ENCODE measurements around the gene BMERB1.

DNA sequence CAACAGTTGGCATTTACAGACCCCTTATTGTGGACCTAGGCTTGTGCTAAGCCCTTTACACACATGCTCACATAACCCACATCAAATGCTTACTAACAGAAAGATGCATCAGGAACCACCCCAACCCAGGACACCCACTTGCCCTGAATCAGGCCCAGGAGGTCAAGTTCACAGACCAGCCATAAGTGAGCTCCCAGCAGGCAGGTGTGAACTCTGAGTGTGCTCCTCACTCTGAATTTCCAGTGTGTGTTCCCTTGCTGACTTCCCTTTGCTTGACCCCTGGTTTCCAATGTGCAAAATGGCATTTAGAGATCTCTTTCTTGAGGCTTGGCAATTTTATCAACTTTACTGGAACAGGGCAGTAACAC is 87.0 kb downstream of the BMERB1 start:
- TF ChIP-seq, protein P1, sequence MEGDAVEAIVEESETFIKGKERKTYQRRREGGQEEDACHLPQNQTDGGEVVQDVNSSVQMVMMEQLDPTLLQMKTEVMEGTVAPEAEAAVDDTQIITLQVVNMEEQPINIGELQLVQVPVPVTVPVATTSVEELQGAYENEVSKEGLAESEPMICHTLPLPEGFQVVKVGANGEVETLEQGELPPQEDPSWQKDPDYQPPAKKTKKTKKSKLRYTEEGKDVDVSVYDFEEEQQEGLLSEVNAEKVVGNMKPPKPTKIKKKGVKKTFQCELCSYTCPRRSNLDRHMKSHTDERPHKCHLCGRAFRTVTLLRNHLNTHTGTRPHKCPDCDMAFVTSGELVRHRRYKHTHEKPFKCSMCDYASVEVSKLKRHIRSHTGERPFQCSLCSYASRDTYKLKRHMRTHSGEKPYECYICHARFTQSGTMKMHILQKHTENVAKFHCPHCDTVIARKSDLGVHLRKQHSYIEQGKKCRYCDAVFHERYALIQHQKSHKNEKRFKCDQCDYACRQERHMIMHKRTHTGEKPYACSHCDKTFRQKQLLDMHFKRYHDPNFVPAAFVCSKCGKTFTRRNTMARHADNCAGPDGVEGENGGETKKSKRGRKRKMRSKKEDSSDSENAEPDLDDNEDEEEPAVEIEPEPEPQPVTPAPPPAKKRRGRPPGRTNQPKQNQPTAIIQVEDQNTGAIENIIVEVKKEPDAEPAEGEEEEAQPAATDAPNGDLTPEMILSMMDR (IDR thresholded peaks at IDR 0.05): no peak
- TF ChIP-seq POLR2A (IDR thresholded peaks at IDR 0.05; ENCODE audit: low read depth) (no peak), POLR2AphosphoS5 (IDR thresholded peaks at IDR 0.05) (no peak), EP300 (IDR thresholded peaks at IDR 0.05) (no peak)
